Fibroblast of the aortic adventitia (primary cell): Measurements from ENCODE around the gene UBAC2. TPM values are rescaled to one million over a fixed set of nuclear protein-coding genes. Genes with fewer than 3 reads are reported as not detected.

Source experiments
- DNase-seq: peaks from one replicate; pipeline ENCODE4 v3.0.0-alpha.2; 2010; ENCODE audit warnings: low read depth
- H3K4me3 ChIP-seq: 2 replicates; pipeline ENCODE4 v1.5.1; 2011; ENCODE audit warnings: low read depth, mild to moderate bottlenecking, control low read depth, low read length, moderate library complexity
- total RNA-seq: library from RNA; depleted of rRNA; stranded (reverse); fragments of >200 nt; gene quantifications from 2 replicates; pipeline ENCODE4 v1.2.3, GENCODE V29; 2012; ENCODE audit warnings: low replicate concordance
- TF ChIP-seq, protein P1 (sequence below): IDR thresholded peaks from 2 replicates; pipeline ENCODE4 v1.5.1; 2011; ENCODE audit warnings: mild to moderate bottlenecking, low read length, control low read depth, inconsistent platforms; ENCODE audit not compliant: insufficient read depth

UBAC2 gene
- total RNA-seq, 1 donor = 33.8 TPM

DNA sequence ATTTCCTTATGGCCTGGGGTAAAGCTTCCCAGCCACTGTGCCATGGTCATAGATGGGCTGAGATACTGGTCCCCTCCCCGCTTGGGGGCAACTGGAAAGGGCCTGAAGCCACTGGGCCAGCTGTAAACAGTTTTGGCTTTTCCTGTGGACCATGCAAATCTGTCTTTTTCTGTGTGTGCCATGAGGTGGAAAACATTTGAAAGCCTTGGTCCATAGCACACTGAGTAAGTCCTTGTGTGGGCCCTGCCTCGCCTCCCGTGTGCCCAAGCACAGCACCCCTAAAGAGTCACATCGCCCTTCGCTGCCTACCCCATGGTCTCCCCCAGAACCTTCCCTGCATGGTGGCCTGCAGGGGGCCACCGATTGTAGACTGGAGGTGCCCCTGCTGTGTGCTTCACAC lies 158.9 kb downstream of the UBAC2 start:
- TF ChIP-seq, protein P1, sequence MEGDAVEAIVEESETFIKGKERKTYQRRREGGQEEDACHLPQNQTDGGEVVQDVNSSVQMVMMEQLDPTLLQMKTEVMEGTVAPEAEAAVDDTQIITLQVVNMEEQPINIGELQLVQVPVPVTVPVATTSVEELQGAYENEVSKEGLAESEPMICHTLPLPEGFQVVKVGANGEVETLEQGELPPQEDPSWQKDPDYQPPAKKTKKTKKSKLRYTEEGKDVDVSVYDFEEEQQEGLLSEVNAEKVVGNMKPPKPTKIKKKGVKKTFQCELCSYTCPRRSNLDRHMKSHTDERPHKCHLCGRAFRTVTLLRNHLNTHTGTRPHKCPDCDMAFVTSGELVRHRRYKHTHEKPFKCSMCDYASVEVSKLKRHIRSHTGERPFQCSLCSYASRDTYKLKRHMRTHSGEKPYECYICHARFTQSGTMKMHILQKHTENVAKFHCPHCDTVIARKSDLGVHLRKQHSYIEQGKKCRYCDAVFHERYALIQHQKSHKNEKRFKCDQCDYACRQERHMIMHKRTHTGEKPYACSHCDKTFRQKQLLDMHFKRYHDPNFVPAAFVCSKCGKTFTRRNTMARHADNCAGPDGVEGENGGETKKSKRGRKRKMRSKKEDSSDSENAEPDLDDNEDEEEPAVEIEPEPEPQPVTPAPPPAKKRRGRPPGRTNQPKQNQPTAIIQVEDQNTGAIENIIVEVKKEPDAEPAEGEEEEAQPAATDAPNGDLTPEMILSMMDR = no peak
- no peak for DNase-seq
- H3K4me3 ChIP-seq = no peak overlapping the region

DNA sequence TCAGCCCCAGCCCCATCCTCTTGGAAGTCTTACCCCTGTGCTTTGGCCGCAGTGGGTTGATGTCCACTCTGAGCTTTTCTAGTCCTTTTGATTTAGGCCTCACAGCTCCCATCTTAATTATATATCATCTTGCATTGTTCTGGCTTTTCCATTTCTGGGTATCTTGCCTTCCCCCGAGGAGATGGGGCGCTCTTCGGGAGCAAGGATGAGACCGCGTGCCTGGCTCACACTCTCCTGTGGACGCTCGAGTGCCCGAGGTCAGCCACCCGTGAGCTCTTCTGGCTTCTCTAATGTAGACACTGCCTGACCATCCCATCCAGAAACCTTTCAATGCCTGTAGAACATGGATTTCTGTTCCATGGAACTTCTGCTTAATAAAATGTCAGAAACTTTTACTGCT lies 160.0 kb downstream of the UBAC2 start:
- no peak for DNase-seq
- TF ChIP-seq, protein P1 = no peak
- H3K4me3 ChIP-seq = no peak overlapping the region

DNA sequence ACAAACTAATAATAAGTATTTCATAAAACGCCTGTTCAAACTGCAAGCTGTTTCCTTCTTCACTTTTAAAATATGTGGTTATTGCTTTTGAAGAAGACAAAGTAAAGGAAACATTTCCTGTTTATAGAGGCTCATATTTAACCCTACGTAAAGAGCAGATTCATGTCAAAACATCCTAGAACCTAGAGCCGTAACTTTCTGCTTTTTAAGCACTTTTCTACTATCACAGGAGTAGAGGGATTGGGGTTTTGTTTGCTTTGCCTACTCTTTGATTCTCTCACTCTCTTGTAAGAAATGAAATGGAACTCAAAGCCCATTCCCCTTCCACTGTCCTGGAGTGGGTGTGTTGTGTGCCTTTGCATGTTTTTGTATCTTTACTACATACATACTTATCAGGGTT lies 160.5 kb downstream of the UBAC2 start:
- TF ChIP-seq, protein P1 = no peak
- no peak for DNase-seq
- no peak overlapping the region for H3K4me3 ChIP-seq

DNA sequence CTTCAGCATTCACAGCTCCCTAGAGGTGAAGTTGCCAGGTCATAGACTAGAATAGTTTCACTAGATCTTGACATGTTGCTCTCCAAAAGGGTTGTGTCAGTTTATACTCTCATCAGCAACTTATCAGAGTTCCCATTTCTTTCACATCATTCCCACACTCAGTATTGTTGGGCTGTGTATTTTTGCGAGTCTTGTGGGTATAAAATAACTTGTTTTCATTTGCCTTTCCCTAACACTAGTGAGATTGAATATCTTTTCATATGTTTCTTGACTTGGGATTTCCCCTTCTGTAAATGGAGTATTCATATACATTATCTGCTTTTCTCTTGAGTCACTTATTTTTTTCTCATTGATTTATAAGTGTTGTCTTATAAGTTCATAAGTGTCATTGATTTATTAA lies 161.7 kb downstream of the UBAC2 start:
- DNase-seq = no peak
- TF ChIP-seq, protein P1 = no peak
- H3K4me3 ChIP-seq = no peak overlapping the region

DNA sequence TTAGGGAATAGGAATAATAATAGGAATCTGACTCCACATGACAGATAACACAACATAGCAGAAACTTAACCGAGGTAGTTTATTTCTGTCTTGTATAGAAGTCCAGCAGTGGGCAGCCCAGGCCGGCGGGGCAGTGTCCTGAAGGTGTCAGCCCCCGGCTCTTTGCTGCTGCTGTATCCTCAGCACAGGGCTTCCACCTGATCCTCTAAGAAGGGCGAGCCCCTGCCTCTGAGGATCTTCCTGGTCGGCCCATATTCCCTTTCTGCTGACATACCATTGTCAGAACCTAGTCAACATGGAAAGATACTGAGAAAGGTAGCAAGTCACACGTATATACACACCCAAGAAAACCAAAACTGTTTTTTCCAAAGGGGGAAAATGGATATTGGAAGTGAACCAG lies 162.7 kb downstream of the UBAC2 start:
- DNase-seq = no peak
- no peak overlapping the region for H3K4me3 ChIP-seq
- TF ChIP-seq, protein P1 = no peak

DNA sequence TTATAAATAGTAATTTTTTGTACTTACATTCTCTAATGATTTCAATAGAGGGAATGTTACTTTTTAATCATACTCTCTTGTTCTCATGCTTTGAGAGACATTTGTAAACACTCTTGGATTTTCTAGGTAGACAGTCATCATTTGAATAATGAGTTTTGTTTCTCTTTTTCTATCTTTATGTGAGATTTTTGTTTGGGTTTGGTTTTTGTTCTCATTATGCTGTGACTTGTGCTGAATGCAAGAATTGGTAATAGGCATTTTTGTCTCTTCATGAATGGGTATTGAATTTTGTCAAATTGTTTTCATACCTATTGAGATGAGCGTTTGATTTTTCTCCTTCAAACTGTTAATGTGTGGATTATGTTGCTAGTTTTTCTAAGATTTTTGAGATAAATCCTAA lies 163.3 kb downstream of the UBAC2 start:
- H3K4me3 ChIP-seq = no peak overlapping the region
- DNase-seq = no peak
- TF ChIP-seq, protein P1 = no peak

DNA sequence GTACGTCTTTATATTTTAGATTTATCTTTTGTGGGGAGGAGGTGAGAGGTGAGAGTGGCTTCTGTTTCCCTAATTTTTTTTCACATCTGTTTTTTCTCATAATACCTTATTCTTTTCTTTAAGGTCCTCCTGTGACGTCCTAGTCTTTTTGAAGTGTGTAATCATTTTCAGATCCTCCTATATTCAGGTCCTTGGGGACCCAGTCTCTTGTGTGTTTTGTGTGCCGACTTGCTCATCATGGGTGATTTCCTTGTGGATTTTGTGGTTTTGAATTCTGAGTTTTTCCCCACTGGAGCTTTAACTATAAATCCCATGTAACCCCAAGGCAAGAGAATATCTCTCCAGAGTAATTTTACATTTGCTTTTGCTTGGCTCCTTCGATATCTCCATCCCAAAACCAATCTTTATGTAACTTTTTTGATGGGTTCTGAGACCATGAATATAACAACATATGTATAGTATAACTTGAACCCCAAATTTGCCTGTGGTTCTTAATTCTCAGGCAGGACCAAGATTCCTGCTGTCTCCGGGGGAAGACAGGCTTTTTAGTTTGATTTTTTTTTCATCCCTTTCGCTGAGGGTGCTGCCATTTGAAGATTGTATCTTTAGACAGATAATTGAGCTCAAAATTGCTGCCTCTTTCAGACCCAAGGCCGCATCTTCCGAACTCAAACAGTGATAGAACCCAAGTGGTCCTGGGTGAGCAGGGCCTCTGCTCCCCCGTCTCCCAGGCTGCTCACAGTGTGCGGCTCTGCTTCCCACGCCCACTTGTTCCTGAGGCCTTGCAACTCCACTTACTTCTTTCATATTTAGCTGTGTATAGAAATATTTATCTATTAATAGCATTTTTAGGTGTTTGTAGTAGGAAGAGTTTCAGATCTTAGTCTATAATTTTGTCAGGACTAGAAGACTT lies 165.7 kb downstream of the UBAC2 start:
- DNase-seq = no peak
- TF ChIP-seq, protein P1 = no peak
- H3K4me3 ChIP-seq = no peak overlapping the region
